ENCODE measurements around the gene CFAP161. TPM values are rescaled to one million over a fixed set of nuclear protein-coding genes. Genes with fewer than 3 reads are reported as not detected.

Gene CFAP161
- total and polyA plus RNA-seq, 9 of the 15 experiments (the other 6 are each of a cell fraction or from before 2014, with no cell fraction given): 25.8 to 83.3 (median 75.6) TPM

GRCh38 chr15:81101894-81102815 is 31.9 kb upstream of the CFAP161 start (continued):
- TF ChIP-seq CEBPG (CRISPR knock-in tag; IDR thresholded peaks at IDR 0.05) (peak; percentile 69), CEBPG (tag; conservative IDR thresholded peaks at IDR 0.05 in 1 of 2, IDR thresholded peaks at IDR 0.05 in 1 of 2) (peak; percentile 66 to 74), POLR2H (tag; IDR thresholded peaks at IDR 0.05; ENCODE audit: low read depth) (no peak), CLOCK (CRISPR knock-in tag; IDR thresholded peaks at IDR 0.05; ENCODE audit: borderline replicate concordance) (no peak), ARNT (IDR thresholded peaks at IDR 0.05) (no peak), ATF2 (CRISPR knock-in tag; IDR thresholded peaks at IDR 0.05) (no peak), MED1 (CRISPR knock-in tag; IDR thresholded peaks at IDR 0.05; ENCODE audit: borderline replicate concordance) (no peak), MTF1 (CRISPR knock-in tag; IDR thresholded peaks at IDR 0.05; ENCODE audit: borderline replicate concordance) (no peak), ZNF589 (CRISPR knock-in tag; IDR thresholded peaks at IDR 0.05; ENCODE audit: low read depth) (no peak), TAF15 (IDR thresholded peaks at IDR 0.05; ENCODE audit: low read depth, low read length) (no peak), THAP7 (CRISPR knock-in tag; IDR thresholded peaks at IDR 0.05) (no peak), TEAD4 (IDR thresholded peaks at IDR 0.05; ENCODE audit: low read length) (no peak), TEAD4 (CRISPR knock-in tag; IDR thresholded peaks at IDR 0.05; ENCODE audit: borderline replicate concordance) (no peak), CBX1 (IDR thresholded peaks at IDR 0.05; ENCODE audit: low read depth) (no peak), NUFIP1 (IDR thresholded peaks at IDR 0.05; ENCODE audit: partially characterized antibody) (no peak), MYC (IDR thresholded peaks at IDR 0.05; ENCODE audit: low read depth, low read length) (no peak), MYC (CRISPR knock-in tag; IDR thresholded peaks at IDR 0.05; ENCODE audit: borderline replicate concordance, low read depth) (no peak), SMARCE1 (IDR thresholded peaks at IDR 0.05) (no peak)
